Measurements from ENCODE around the gene KCNG2. TPM values are rescaled to one million over a fixed set of nuclear protein-coding genes. Genes with fewer than 3 reads are reported as not detected.
A peak's percentile ranks its signal among the peaks of the same experiment; 100 is the strongest.

KCNG2 gene
- total and polyA plus RNA-seq, 2 experiments from 2014 or later = not detected

DNA sequence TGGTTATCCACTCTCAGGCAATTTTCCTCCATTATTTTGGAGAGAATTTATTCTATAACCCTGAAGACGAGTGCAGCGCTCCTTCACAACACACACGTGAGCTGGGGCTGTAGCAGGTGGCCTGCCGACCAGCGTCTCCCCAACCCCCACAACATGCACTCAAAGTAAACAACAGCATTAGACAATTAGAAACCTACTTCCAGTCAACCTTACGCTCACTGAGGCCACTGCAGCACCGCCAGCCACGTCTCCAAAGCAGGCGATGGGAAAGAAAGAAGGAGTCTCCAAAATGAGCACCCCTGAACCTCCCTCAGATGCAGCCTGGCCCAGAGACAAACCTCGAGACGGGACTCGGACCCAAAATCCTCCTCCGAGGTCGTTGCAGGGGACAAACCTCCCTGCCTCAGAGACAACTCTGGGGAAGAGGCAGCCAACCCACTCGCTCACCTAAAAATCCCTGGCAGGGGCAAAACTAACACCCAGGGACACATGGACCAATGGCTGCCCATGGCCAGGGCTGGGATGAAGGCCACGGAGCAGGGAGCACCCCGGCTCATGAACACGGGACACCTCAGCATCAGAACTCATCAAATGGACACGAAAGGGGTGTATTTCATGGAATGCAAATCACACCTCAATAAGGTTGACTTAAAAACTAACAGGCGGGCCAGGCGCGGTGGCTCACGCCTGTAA, 151.1 kb downstream of the KCNG2 start:
- DNase-seq (ENCODE audit: low spot score) = no peak
- H2AFZ ChIP-seq = no peak overlapping the region
- no peaks in the 10 kb centered on the region for H3K36me3 ChIP-seq (replicated peaks; ENCODE audit: insufficient read depth, low read depth)
- no peaks in the 10 kb centered on the region for H3K9me3 ChIP-seq (ENCODE audit: low read depth)
- H3K79me2 ChIP-seq = peaks cover 71% of the 10 kb centered on the region
- no peak overlapping the region for H3K27ac ChIP-seq
- peaks cover 39% of the 10 kb centered on the region for H4K20me1 ChIP-seq (ENCODE audit: insufficient read depth, poor library complexity, severe bottlenecking)
- H3K4me2 ChIP-seq = peak overlapping the region; percentile 98
- peaks cover 22% of the 10 kb centered on the region for H3K4me1 ChIP-seq (ENCODE audit: insufficient read depth)
- no peak for TF ChIP-seq EZH2 (IDR thresholded peaks at IDR 0.05; ENCODE audit: borderline replicate concordance)
- TF ChIP-seq, protein P1, sequence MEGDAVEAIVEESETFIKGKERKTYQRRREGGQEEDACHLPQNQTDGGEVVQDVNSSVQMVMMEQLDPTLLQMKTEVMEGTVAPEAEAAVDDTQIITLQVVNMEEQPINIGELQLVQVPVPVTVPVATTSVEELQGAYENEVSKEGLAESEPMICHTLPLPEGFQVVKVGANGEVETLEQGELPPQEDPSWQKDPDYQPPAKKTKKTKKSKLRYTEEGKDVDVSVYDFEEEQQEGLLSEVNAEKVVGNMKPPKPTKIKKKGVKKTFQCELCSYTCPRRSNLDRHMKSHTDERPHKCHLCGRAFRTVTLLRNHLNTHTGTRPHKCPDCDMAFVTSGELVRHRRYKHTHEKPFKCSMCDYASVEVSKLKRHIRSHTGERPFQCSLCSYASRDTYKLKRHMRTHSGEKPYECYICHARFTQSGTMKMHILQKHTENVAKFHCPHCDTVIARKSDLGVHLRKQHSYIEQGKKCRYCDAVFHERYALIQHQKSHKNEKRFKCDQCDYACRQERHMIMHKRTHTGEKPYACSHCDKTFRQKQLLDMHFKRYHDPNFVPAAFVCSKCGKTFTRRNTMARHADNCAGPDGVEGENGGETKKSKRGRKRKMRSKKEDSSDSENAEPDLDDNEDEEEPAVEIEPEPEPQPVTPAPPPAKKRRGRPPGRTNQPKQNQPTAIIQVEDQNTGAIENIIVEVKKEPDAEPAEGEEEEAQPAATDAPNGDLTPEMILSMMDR (IDR thresholded peaks at IDR 0.05; ENCODE audit: poor library complexity) = no peak
- TF ChIP-seq EZH2phosphoT487 (IDR thresholded peaks at IDR 0.05; ENCODE audit: low read depth, severe bottlenecking, unreplicated experiment) = no peak
- no peaks in the 10 kb centered on the region for H3K9me2 ChIP-seq (replicated peaks; ENCODE audit: insufficient read depth)
- H3K4me3 ChIP-seq = no peak overlapping the region
- H3K27me3 ChIP-seq = no peaks in the 10 kb centered on the region
- 89% methylated on average over 23 of the region's 23 CpGs for WGBS (ENCODE audit: low lambda C conversion rate, missing lambda C conversion rate)

Other genes with a start within 250 kb of the KCNG2 start
- 13.8 and 20.4 TPM in 2 replicates for gene CTDP1, start 118.1 kb upstream of the KCNG2 start, total RNA-seq
- 20.4 and 20.6 TPM in 2 replicates for gene CTDP1, start 118.1 kb upstream of the KCNG2 start, polyA plus RNA-seq
- gene SLC66A2, start 153.7 kb downstream of the KCNG2 start, total RNA-seq = 23.4 and 31.1 TPM in 2 replicates
- gene SLC66A2, start 153.7 kb downstream of the KCNG2 start, polyA plus RNA-seq = 36.5 and 36.9 TPM in 2 replicates
- 55.2 and 58.7 TPM in 2 replicates for gene HSBP1L1, start 166.7 kb downstream of the KCNG2 start, total RNA-seq
- 81.9 and 82.0 TPM in 2 replicates for gene HSBP1L1, start 166.7 kb downstream of the KCNG2 start, polyA plus RNA-seq
- gene TXNL4A, start 190.6 kb downstream of the KCNG2 start, total RNA-seq = 54.2 and 71.9 TPM in 2 replicates
- gene TXNL4A, start 190.6 kb downstream of the KCNG2 start, polyA plus RNA-seq = 227 and 254 TPM in 2 replicates
- gene RBFA, start 236.5 kb downstream of the KCNG2 start, total RNA-seq = 20.7 and 29.4 TPM in 2 replicates
- gene RBFA, start 236.5 kb downstream of the KCNG2 start, polyA plus RNA-seq = 21.2 and 21.4 TPM in 2 replicates